ENCODE data around the gene HOXB5.

DNA sequence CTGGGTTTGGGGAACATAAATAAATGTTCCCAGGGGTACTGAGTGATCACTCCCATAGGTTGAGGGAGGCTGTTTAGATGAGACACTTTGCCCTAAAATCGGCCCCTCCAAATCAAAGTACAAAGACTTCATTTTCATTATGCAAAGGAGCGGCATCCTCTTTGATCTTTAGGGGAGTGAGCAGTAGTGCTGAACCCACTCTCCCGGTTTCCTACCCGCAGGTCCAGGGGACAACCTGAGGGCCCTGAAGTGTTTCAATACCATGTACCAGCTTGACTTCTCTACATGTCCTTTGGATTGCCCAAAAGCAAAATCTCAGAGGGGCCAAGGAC is 7.6 kb upstream of the HOXB5 start:
- TF ChIP-seq CTCF (IDR thresholded peaks at IDR 0.05) (no peak), EP300 (IDR thresholded peaks at IDR 0.05) (no peak), POLR2A (IDR thresholded peaks at IDR 0.05) (no peak), POLR2AphosphoS5 (IDR thresholded peaks at IDR 0.05) (no peak)

All from gastroesophageal sphincter (tissue), 3 donors.